Brain microvascular endothelial cell (primary cell): ENCODE data around the gene ZBP1.

Experiments
- DNase-seq: peaks from one replicate; pipeline ENCODE4 v3.0.0-alpha.2; 2020
- H3K27ac ChIP-seq: fragments of 250-450 bp; sonication (Bioruptor Pico); 2 replicates; pipeline ENCODE4 v1.5.1; 2020; ENCODE audit warnings: mild to moderate bottlenecking, moderate library complexity
- H3K27me3 ChIP-seq: fragments of 250-450 bp; sonication (Bioruptor Pico); replicated peaks from 2 replicates; pipeline ENCODE4 v1.5.1; 2020; ENCODE audit warnings: mild to moderate bottlenecking
- H3K36me3 ChIP-seq: fragments of 250-450 bp; sonication (Bioruptor Pico); replicated peaks from 2 replicates; pipeline ENCODE4 v1.5.1; 2020; ENCODE audit warnings: mild to moderate bottlenecking
- H3K4me3 ChIP-seq: 2 replicates; pipeline ENCODE4 v1.5.1; 2011; ENCODE audit warnings: low read depth, mild to moderate bottlenecking, control low read depth, low read length, moderate library complexity
- in situ Hi-C: cut with HindIII; loops from 2 replicates; pipeline ENCODE4 v1.10.0; 2017; ENCODE audit warnings: low sequenced_read_pairs, low pct_ligation_motif_present
- TF ChIP-seq, protein P1 (sequence below): IDR thresholded peaks from 2 replicates; pipeline ENCODE4 v1.5.1; 2011; ENCODE audit warnings: low read depth, mild to moderate bottlenecking, moderate library complexity, low read length, control low read depth, inconsistent platforms; ENCODE audit errors: missing control alignments

The ZBP1 gene

GRCh38 chr20:57559658-57560553 is 60.3 kb downstream of the ZBP1 start:
- Histone ChIP-seq H3K27ac (no peak overlapping the region), H3K36me3 (no peaks in the 10 kb centered on the region), H3K4me3 (no peak overlapping the region), H3K27me3 (peaks cover 3% of the 10 kb centered on the region)
- in situ Hi-C loops, result no loop called here
- DNase-seq, result no peak
- TF ChIP-seq, protein P1, sequence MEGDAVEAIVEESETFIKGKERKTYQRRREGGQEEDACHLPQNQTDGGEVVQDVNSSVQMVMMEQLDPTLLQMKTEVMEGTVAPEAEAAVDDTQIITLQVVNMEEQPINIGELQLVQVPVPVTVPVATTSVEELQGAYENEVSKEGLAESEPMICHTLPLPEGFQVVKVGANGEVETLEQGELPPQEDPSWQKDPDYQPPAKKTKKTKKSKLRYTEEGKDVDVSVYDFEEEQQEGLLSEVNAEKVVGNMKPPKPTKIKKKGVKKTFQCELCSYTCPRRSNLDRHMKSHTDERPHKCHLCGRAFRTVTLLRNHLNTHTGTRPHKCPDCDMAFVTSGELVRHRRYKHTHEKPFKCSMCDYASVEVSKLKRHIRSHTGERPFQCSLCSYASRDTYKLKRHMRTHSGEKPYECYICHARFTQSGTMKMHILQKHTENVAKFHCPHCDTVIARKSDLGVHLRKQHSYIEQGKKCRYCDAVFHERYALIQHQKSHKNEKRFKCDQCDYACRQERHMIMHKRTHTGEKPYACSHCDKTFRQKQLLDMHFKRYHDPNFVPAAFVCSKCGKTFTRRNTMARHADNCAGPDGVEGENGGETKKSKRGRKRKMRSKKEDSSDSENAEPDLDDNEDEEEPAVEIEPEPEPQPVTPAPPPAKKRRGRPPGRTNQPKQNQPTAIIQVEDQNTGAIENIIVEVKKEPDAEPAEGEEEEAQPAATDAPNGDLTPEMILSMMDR, result no peak

DNA sequence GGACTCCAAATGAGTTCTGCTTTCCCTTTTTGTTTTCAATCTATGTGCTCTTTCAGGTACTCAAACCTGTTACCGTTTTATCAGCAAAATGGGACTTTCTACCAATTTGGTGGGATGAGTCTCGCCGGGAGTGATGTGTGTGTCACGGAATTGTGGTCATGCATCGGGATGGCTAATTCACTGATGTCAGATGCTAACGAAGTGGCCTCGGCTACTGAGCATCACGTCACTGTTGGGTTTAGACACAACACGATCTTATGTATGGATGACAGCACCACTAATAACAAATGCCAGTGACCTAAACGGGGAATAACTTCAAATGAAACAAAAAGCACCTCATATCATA is 61.0 kb downstream of the ZBP1 start:
- no peak for DNase-seq
- TF ChIP-seq, protein P1, result no peak
- Histone ChIP-seq H3K36me3 (no peaks in the 10 kb centered on the region), H3K27ac (no peak overlapping the region), H3K27me3 (peaks cover 3% of the 10 kb centered on the region), H3K4me3 (no peak overlapping the region)
- in situ Hi-C loops, result no loop called here

DNA sequence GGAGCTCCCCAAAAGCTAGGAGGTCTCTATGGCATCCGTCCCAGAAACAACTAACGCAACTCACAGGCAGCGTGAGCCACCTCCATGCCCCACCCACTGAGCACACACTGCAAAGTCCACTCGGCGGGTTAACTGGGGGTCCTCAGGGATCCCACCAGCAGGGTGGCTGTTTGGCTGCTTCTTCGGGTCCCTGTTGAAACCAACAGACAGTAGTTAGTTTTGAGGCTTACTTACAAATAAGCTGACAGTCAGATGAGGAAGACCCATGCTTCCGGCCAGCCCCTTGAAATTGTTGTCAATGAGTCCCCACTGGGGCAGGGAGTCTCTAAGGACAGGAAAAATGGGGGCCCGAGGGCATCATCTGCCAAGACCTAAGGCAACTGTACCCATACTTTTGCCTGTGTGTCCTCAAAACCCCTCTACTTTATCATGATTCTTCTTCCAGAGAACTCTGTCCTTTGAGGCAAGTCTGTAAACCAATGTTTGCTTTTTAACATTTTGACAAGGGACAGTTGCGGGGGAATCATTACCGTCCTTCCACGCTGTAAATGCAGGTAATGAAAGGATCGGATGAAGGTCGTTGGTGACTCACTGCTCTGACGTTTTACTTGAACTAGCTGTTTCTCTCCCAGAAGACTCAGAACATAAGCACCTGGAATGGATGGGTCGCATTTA is 61.5 kb downstream of the ZBP1 start:
- no peak overlapping the region for H3K27ac ChIP-seq
- no peak overlapping the region for H3K4me3 ChIP-seq
- in situ Hi-C loops, result no loop called here
- H3K36me3 ChIP-seq, result no peaks in the 10 kb centered on the region
- H3K27me3 ChIP-seq, result peaks cover 3% of the 10 kb centered on the region
- TF ChIP-seq, protein P1, result no peak
- DNase-seq, result no peak

- in situ Hi-C loops, result no loop called here
- DNase-seq, result no peak
- Histone ChIP-seq H3K27me3 (peaks cover 3% of the 10 kb centered on the region), H3K36me3 (no peaks in the 10 kb centered on the region), H3K4me3 (no peak overlapping the region), H3K27ac (no peak overlapping the region)
- TF ChIP-seq, protein P1, result no peak
These were observed 62.2 kb downstream of the ZBP1 start for GRCh38 chr20:57557926-57558613.

- DNase-seq, result no peak
- in situ Hi-C loops, result no loop called here
- Histone ChIP-seq H3K4me3 (no peak overlapping the region), H3K27me3 (peaks cover 3% of the 10 kb centered on the region), H3K27ac (no peak overlapping the region), H3K36me3 (no peaks in the 10 kb centered on the region)
- TF ChIP-seq, protein P1, result no peak
These were observed 63.3 kb downstream of the ZBP1 start for GRCh38 chr20:57556980-57557274.
